ENCODE data around the gene ACO1. TPM values are rescaled to one million over a fixed set of nuclear protein-coding genes. Genes with fewer than 3 reads are reported as not detected.

ACO1 gene
- total RNA-seq, 3 donors from 2014 or later, result 44.2 to 169 (median 47.1) TPM

GRCh38 chr9:32423371-32423770, 38.9 kb downstream of the ACO1 start:
- DNase-seq (ENCODE audit: low spot score in 2 of 2), result no peak
- intact Hi-C loops (cut with DNase I; ENCODE audit: low total_unique reads), result no loop called here
- Histone ChIP-seq H3K27ac (no peak overlapping the region), H3K9me3 (no peaks in the 10 kb centered on the region), H3K27me3 (no peaks in the 10 kb centered on the region), H3K4me1 (no peaks in the 10 kb centered on the region), H3K36me3 (no peaks in the 10 kb centered on the region), H3K4me3 (no peak overlapping the region)
- TF ChIP-seq CTCF (IDR thresholded peaks at IDR 0.05) (no peak), POLR2A (IDR thresholded peaks at IDR 0.05) (no peak), POLR2AphosphoS5 (IDR thresholded peaks at IDR 0.05) (no peak)

GRCh38 chr9:32424616-32425015, 40.2 kb downstream of the ACO1 start:
- Histone ChIP-seq H3K36me3 (no peaks in the 10 kb centered on the region), H3K4me1 (no peaks in the 10 kb centered on the region), H3K27ac (no peak overlapping the region), H3K4me3 (no peak overlapping the region), H3K27me3 (no peaks in the 10 kb centered on the region), H3K9me3 (no peaks in the 10 kb centered on the region)
- TF ChIP-seq POLR2AphosphoS5 (IDR thresholded peaks at IDR 0.05) (no peak), CTCF (IDR thresholded peaks at IDR 0.05) (no peak), POLR2A (IDR thresholded peaks at IDR 0.05) (no peak)
- intact Hi-C loops (cut with DNase I; ENCODE audit: low total_unique reads), result no loop called here
- DNase-seq (ENCODE audit: low spot score in 2 of 2), result no peak

- Histone ChIP-seq H3K4me1 (no peaks in the 10 kb centered on the region), H3K27me3 (no peaks in the 10 kb centered on the region), H3K27ac (no peak overlapping the region), H3K36me3 (peaks cover under 1% of the 10 kb centered on the region), H3K9me3 (no peaks in the 10 kb centered on the region), H3K4me3 (no peak overlapping the region)
- DNase-seq (ENCODE audit: low spot score in 2 of 2), result no peak
- TF ChIP-seq CTCF (IDR thresholded peaks at IDR 0.05), result no peak
- intact Hi-C loops (cut with DNase I; ENCODE audit: low total_unique reads), result no loop called here
Measured at GRCh38 chr9:32426278-32426939, 42.0 kb downstream of the ACO1 start.

- Histone ChIP-seq H3K9me3 (no peaks in the 10 kb centered on the region), H3K27ac (no peak overlapping the region), H3K27me3 (no peaks in the 10 kb centered on the region), H3K4me1 (no peaks in the 10 kb centered on the region), H3K36me3 (peaks cover 4% of the 10 kb centered on the region), H3K4me3 (no peak overlapping the region)
- intact Hi-C loops (cut with DNase I; ENCODE audit: low total_unique reads), result no loop called here
- no peak for DNase-seq (ENCODE audit: low spot score in 2 of 2)
- TF ChIP-seq POLR2A (IDR thresholded peaks at IDR 0.05), result no peak
- TF ChIP-seq POLR2AphosphoS5 (IDR thresholded peaks at IDR 0.05), result no peak
- no peak for TF ChIP-seq CTCF (IDR thresholded peaks at IDR 0.05)
Measured at GRCh38 chr9:32427111-32427873, 42.8 kb downstream of the ACO1 start.

- no peaks in the 10 kb centered on the region for H3K27me3 ChIP-seq
- peaks cover 4% of the 10 kb centered on the region for H3K36me3 ChIP-seq
- no peaks in the 10 kb centered on the region for H3K9me3 ChIP-seq
- intact Hi-C loops (cut with DNase I; ENCODE audit: low total_unique reads), result no loop called here
- no peak overlapping the region for H3K27ac ChIP-seq
- no peak overlapping the region for H3K4me3 ChIP-seq
- no peak for TF ChIP-seq POLR2AphosphoS5 (IDR thresholded peaks at IDR 0.05)
- no peak for TF ChIP-seq CTCF (IDR thresholded peaks at IDR 0.05)
- no peak for TF ChIP-seq POLR2A (IDR thresholded peaks at IDR 0.05)
- no peaks in the 10 kb centered on the region for H3K4me1 ChIP-seq
- no peak for DNase-seq (ENCODE audit: low spot score in 2 of 2)
Measured at GRCh38 chr9:32430720-32431119, 46.3 kb downstream of the ACO1 start.
